ENCODE results near the gene CCDC88B. TPM values are rescaled to one million over a fixed set of nuclear protein-coding genes. Genes with fewer than 3 reads are reported as not detected.

Gene CCDC88B
- total and polyA plus RNA-seq, 2 donors (not counting 1 experiment from before 2014, with no cell fraction given), result 0.56 to 3.1 TPM

- Histone ChIP-seq H3K27me3 (ENCODE audit: control insufficient read depth, insufficient read depth, low read length) (no peaks in the 10 kb centered on the region), H3K4me3 (replicated peaks in 1 of 4; ENCODE audit: control extremely low read depth in 1 of 4, insufficient read depth in 1 of 4, low read depth in 3 of 4, low read length in 4 of 4) (no peak overlapping the region), H3K4me1 (ENCODE audit: control insufficient read depth, extremely low read depth, insufficient read depth, low read length) (peaks cover 11% of the 10 kb centered on the region), H4K20me1 (ENCODE audit: control insufficient read depth, extremely low read depth, insufficient read depth, low read length) (no peaks in the 10 kb centered on the region), H3K4me2 (ENCODE audit: extremely low read depth, insufficient read depth, low read length) (no peak overlapping the region), H3K9ac (ENCODE audit: insufficient read depth, low read length) (no peak overlapping the region), H3K36me3 (ENCODE audit: control insufficient read depth, insufficient read depth, low read length) (no peaks in the 10 kb centered on the region), H3K79me2 (ENCODE audit: control insufficient read depth, insufficient read depth, low read length) (no peaks in the 10 kb centered on the region), H2AFZ (ENCODE audit: low read length) (no peak overlapping the region), H3K27ac (ENCODE audit: insufficient read depth, low read length) (no peak overlapping the region), H3K9me3 (ENCODE audit: control insufficient read depth, insufficient read depth, low read depth, low read length) (no peaks in the 10 kb centered on the region)
- DNase-seq (ENCODE audit: low read depth in 2 of 2), result no peak
- no peak for TF ChIP-seq EZH2 (IDR thresholded peaks at IDR 0.05; ENCODE audit: low read length, missing control alignments)
- TF ChIP-seq, protein P1, sequence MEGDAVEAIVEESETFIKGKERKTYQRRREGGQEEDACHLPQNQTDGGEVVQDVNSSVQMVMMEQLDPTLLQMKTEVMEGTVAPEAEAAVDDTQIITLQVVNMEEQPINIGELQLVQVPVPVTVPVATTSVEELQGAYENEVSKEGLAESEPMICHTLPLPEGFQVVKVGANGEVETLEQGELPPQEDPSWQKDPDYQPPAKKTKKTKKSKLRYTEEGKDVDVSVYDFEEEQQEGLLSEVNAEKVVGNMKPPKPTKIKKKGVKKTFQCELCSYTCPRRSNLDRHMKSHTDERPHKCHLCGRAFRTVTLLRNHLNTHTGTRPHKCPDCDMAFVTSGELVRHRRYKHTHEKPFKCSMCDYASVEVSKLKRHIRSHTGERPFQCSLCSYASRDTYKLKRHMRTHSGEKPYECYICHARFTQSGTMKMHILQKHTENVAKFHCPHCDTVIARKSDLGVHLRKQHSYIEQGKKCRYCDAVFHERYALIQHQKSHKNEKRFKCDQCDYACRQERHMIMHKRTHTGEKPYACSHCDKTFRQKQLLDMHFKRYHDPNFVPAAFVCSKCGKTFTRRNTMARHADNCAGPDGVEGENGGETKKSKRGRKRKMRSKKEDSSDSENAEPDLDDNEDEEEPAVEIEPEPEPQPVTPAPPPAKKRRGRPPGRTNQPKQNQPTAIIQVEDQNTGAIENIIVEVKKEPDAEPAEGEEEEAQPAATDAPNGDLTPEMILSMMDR (conservative IDR thresholded peaks at IDR 0.05 in 1 of 2, IDR thresholded peaks at IDR 0.05 in 1 of 2; ENCODE audit: low read depth in 1 of 2, low read length in 2 of 2), result no peak
Observed at GRCh38 chr11:64339286-64339685, 718 bp upstream of the CCDC88B start.

GRCh38 chr11:64340671-64341335 is 799 bp downstream of the CCDC88B start:
- no peak overlapping the region for H2AFZ ChIP-seq (ENCODE audit: low read length)

DNA sequence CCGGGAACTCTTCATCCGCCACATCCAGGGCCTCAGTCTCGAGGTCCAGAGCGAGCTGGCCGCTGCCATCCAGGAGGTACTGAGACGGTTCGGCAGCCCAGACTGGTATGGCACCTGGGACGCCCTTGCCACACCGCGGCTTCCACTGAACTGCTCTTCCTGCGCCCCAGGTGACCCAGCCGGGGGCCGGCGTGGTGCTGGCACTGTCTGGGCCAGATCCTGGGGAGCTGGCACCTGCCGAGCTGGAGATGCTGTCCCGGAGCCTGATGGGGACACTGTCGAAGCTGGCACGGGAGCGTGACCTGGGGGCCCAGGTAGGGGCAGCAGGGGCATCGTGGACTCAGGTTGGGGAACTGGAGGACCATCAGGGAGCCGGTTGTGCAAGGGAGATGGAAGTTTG is 1.4 kb downstream of the CCDC88B start:
- H3K4me1 ChIP-seq (ENCODE audit: control insufficient read depth, extremely low read depth, insufficient read depth, low read length), result peaks cover 5% of the 10 kb centered on the region
- H3K36me3 ChIP-seq (ENCODE audit: control insufficient read depth, insufficient read depth, low read length), result no peaks in the 10 kb centered on the region
- no peak overlapping the region for H3K27ac ChIP-seq (ENCODE audit: insufficient read depth, low read length)
- H2AFZ ChIP-seq (ENCODE audit: low read length), result no peak overlapping the region
- no peak overlapping the region for H3K4me2 ChIP-seq (ENCODE audit: extremely low read depth, insufficient read depth, low read length)
- no peak for DNase-seq (ENCODE audit: low read depth in 2 of 2)
- H3K9ac ChIP-seq (ENCODE audit: insufficient read depth, low read length), result no peak overlapping the region
- H4K20me1 ChIP-seq (ENCODE audit: control insufficient read depth, extremely low read depth, insufficient read depth, low read length), result no peaks in the 10 kb centered on the region
- H3K27me3 ChIP-seq (ENCODE audit: control insufficient read depth, insufficient read depth, low read length), result no peaks in the 10 kb centered on the region
- H3K4me3 ChIP-seq (replicated peaks in 1 of 4; ENCODE audit: control extremely low read depth in 1 of 4, insufficient read depth in 1 of 4, low read depth in 3 of 4, low read length in 4 of 4), result no peak overlapping the region
- H3K79me2 ChIP-seq (ENCODE audit: control insufficient read depth, insufficient read depth, low read length), result no peaks in the 10 kb centered on the region
- no peak for TF ChIP-seq EZH2 (IDR thresholded peaks at IDR 0.05; ENCODE audit: low read length, missing control alignments)
- TF ChIP-seq, protein P1 (conservative IDR thresholded peaks at IDR 0.05 in 1 of 2, IDR thresholded peaks at IDR 0.05 in 1 of 2; ENCODE audit: low read depth in 1 of 2, low read length in 2 of 2), result no peak
- H3K9me3 ChIP-seq (ENCODE audit: control insufficient read depth, insufficient read depth, low read depth, low read length), result no peaks in the 10 kb centered on the region

More at GRCh38 chr11:64340671-64341335, 799 bp downstream of the CCDC88B start:
- no peak for TF ChIP-seq EZH2 (IDR thresholded peaks at IDR 0.05; ENCODE audit: low read length, missing control alignments)
- TF ChIP-seq, protein P1 (conservative IDR thresholded peaks at IDR 0.05 in 1 of 2, IDR thresholded peaks at IDR 0.05 in 1 of 2; ENCODE audit: low read depth in 1 of 2, low read length in 2 of 2), result no peak
- no peak overlapping the region for H3K9ac ChIP-seq (ENCODE audit: insufficient read depth, low read length)
- H3K36me3 ChIP-seq (ENCODE audit: control insufficient read depth, insufficient read depth, low read length), result no peaks in the 10 kb centered on the region
- no peaks in the 10 kb centered on the region for H4K20me1 ChIP-seq (ENCODE audit: control insufficient read depth, extremely low read depth, insufficient read depth, low read length)
- DNase-seq (ENCODE audit: low read depth in 2 of 2), result no peak
- H3K4me2 ChIP-seq (ENCODE audit: extremely low read depth, insufficient read depth, low read length), result no peak overlapping the region
- no peaks in the 10 kb centered on the region for H3K9me3 ChIP-seq (ENCODE audit: control insufficient read depth, insufficient read depth, low read depth, low read length)
- no peaks in the 10 kb centered on the region for H3K27me3 ChIP-seq (ENCODE audit: control insufficient read depth, insufficient read depth, low read length)
- no peak overlapping the region for H3K4me3 ChIP-seq (replicated peaks in 1 of 4; ENCODE audit: control extremely low read depth in 1 of 4, insufficient read depth in 1 of 4, low read depth in 3 of 4, low read length in 4 of 4)
- peaks cover 5% of the 10 kb centered on the region for H3K4me1 ChIP-seq (ENCODE audit: control insufficient read depth, extremely low read depth, insufficient read depth, low read length)
- no peaks in the 10 kb centered on the region for H3K79me2 ChIP-seq (ENCODE audit: control insufficient read depth, insufficient read depth, low read length)
- H3K27ac ChIP-seq (ENCODE audit: insufficient read depth, low read length), result no peak overlapping the region

All from fibroblast of lung (primary cell).